Measurements from ENCODE around the gene VOPP1.

GRCh38 chr7:55592492-55592891 lies 20.2 kb upstream of the VOPP1 start:
- TF ChIP-seq CTCF (IDR thresholded peaks at IDR 0.05) = no peak
- no peak for TF ChIP-seq POLR2A (IDR thresholded peaks at IDR 0.05)

All from ovary (tissue), 3 donors.